Keratinocyte (primary cell): ENCODE results near the gene METTL1. TPM values are rescaled to one million over a fixed set of nuclear protein-coding genes. Genes with fewer than 3 reads are reported as not detected.

ENCODE experiments used
- DNase-seq: peaks from one replicate; pipeline ENCODE4 v3.0.0-alpha.2; 2011; ENCODE audit warnings: low read depth, missing footprints, low spot score
- FAIRE-seq: peaks from 2 replicates; lab custom pipeline; 2011; peaks lifted over from hg19 to GRCh38; lab: Jason Lieb, UNC
- H2AFZ ChIP-seq: 2 replicates; pipeline ENCODE4 v1.6.0; 2012; ENCODE audit warnings: low read length, control low read depth, inconsistent platforms; ENCODE audit not compliant: control insufficient read depth
- H3K27ac ChIP-seq: 2 replicates; pipeline ENCODE4 v1.5.1; 2011; ENCODE audit warnings: low read length; ENCODE audit not compliant: control insufficient read depth, insufficient read depth
- H3K27me3 ChIP-seq: 3 replicates; pipeline ENCODE4 v1.6.0; 2011; ENCODE audit warnings: low read length; ENCODE audit not compliant: control insufficient read depth, insufficient read depth; ENCODE audit errors: extremely low read depth
- H3K36me3 ChIP-seq, 2 experiments: 2 replicates in 1 of 2; 3 replicates in 1 of 2; pipeline ENCODE4 v1.5.1; 2011; ENCODE audit warnings: low read length in 2 of 2, mild to moderate bottlenecking in 1 of 2; ENCODE audit not compliant: control insufficient read depth in 2 of 2, insufficient read depth in 2 of 2; ENCODE audit errors: extremely low read depth in 1 of 2
- H3K4me1 ChIP-seq: 3 replicates; pipeline ENCODE4 v1.5.1; 2011; ENCODE audit warnings: low read length; ENCODE audit not compliant: control insufficient read depth, insufficient read depth; ENCODE audit errors: extremely low read depth
- H3K4me2 ChIP-seq: 3 replicates; pipeline ENCODE4 v1.6.0; 2011; ENCODE audit warnings: low read depth, low read length; ENCODE audit not compliant: control insufficient read depth, insufficient read depth; ENCODE audit errors: extremely low read depth
- H3K4me3 ChIP-seq, 3 experiments: fragments of 200-600 bp in 1 of 3; sonication (generic) in 1 of 3; 2 replicates in 2 of 3; 3 replicates in 1 of 3; pipeline ENCODE4 v1.5.1; 2011 to 2016; ENCODE audit warnings: low read length in 3 of 3, mild to moderate bottlenecking in 3 of 3, control low read depth in 2 of 3, inconsistent platforms in 1 of 3, low read depth in 1 of 3, mixed read lengths in 1 of 3, mixed run types in 1 of 3, moderate library complexity in 1 of 3; ENCODE audit not compliant: control insufficient read depth in 2 of 3, insufficient read depth in 2 of 3; ENCODE audit errors: extremely low read depth in 1 of 3
- H3K79me2 ChIP-seq: 2 replicates; pipeline ENCODE4 v1.6.0; 2012; ENCODE audit warnings: low read length; ENCODE audit not compliant: control insufficient read depth, insufficient read depth
- H3K9ac ChIP-seq: 3 replicates; pipeline ENCODE4 v1.6.0; 2011; ENCODE audit warnings: low read length; ENCODE audit not compliant: control insufficient read depth, insufficient read depth; ENCODE audit errors: extremely low read depth
- H3K9me1 ChIP-seq: 3 replicates; pipeline ENCODE4 v1.6.0; 2011; ENCODE audit warnings: low read length; ENCODE audit not compliant: control insufficient read depth, insufficient read depth; ENCODE audit errors: extremely low read depth
- H3K9me3 ChIP-seq: 2 replicates; pipeline ENCODE4 v1.5.1; 2012; ENCODE audit warnings: low read depth, low read length; ENCODE audit not compliant: control insufficient read depth
- H4K20me1 ChIP-seq: 3 replicates; pipeline ENCODE4 v1.6.0; 2011; ENCODE audit warnings: low read length; ENCODE audit not compliant: control insufficient read depth, insufficient read depth; ENCODE audit errors: extremely low read depth
- EZH2 ChIP-seq: IDR thresholded peaks from one replicate; pipeline ENCODE4 v1.6.1; 2012; ENCODE audit warnings: inconsistent platforms, mild to moderate bottlenecking, low read length, moderate library complexity
- dilution Hi-C: fragments of 300-500 bp; cut with MboI; formaldehyde crosslinking; loops from one replicate; pipeline ENCODE4 v1.7.0; 2020; ENCODE audit warnings: low sequenced_read_pairs; ENCODE audit not compliant: extremely low pct_ligation_motif_present
- polyA plus RNA-seq, 5 experiments: library from polyadenylated mRNA; depleted of rRNA in 3 of 5; stranded (reverse) in 3 of 5; stranded (forward) in 1 of 5; unstranded in 1 of 5; fragments of >200 nt; gene quantifications; 1 replicate in 1 of 5; 2 replicates in 3 of 5; 3 replicates in 1 of 5; pipeline versions ENCODE4 v1.2.1 to v1.2.3, GENCODE V29; 2011 to 2012; ENCODE audit warnings: missing spikeins in 2 of 5, low read depth in 1 of 5, low replicate concordance in 1 of 5
- small RNA-seq, 3 experiments: library from RNA; depleted of rRNA; stranded (forward); fragments of <200 nt; gene quantifications; one replicate each; pipeline ENCODE3, GENCODE V24; 2012; ENCODE audit warnings: low read depth in 3 of 3, low replicate concordance in 1 of 3; ENCODE audit not compliant: insufficient read length in 3 of 3
- TF ChIP-seq, protein P1 (sequence below), 3 experiments: IDR thresholded peaks in 1 of 3; conservative IDR thresholded peaks in 1 of 3; optimal IDR thresholded peaks in 1 of 3; 2 replicates in 2 of 3; 3 replicates in 1 of 3; pipeline versions ENCODE3 to v1.5.1; 2011; ENCODE audit warnings: low read length in 3 of 3, mild to moderate bottlenecking in 3 of 3, moderate library complexity in 2 of 3, control low read depth in 1 of 3, inconsistent platforms in 1 of 3; ENCODE audit not compliant: insufficient read depth in 2 of 3; ENCODE audit errors: extremely low read depth in 1 of 3

Gene METTL1
- polyA plus RNA-seq, 1 donor (not counting 4 experiments of a cell fraction or from before 2014, with no cell fraction given) = 24.5 TPM

DNA sequence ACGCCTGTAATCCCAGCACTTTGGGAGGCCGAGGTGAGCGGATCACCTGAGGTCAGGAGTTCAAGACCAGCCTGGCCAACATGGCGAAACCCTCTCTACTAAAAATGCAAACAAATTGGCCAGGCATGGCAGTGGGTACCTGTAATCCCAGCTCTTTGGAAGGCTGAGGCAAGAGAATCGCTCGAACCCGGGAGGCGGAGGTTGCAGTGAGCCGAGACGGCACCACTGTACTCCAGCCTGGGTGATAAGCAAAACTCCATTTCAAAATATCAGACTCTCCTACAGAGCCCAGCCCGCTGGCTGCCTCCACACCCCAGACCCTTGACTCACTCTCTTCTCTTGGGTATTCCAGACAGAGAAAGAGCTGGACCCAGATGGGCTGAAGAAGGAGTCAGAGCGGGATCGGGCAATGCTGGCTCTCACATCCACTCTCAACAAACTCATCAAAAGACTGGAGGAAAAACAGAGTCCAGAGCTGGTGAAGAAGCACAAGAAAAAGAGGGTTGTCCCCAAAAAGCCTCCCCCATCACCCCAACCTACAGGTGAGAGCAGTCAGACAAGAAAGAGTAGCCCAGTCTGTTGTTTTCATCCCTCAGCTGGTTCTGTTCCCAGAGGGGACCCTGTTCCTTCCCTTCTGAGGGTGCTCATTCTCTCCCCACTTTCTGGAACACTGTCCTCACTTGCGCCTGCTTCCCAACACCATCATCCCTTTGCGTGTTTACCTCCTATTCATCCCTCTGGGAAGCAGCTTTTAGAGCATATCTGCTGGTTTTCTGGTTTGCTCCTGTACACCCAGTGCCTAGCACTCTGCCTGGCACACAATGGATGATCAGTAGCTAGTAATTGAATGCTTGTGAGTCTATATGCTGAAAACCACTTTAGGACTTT, 53.0 kb downstream of the METTL1 start:
- Histone ChIP-seq H3K9me1 (no peaks in the 10 kb centered on the region), H3K27ac (no peak overlapping the region), H3K4me1 (no peaks in the 10 kb centered on the region), H3K27me3 (no peaks in the 10 kb centered on the region), H3K36me3 (peaks cover 5 to 16% of the 10 kb centered on the region in 2 experiments), H3K4me3 (no peak overlapping the region), H3K4me2 (no peak overlapping the region), H2AFZ (no peak overlapping the region), H4K20me1 (no peaks in the 10 kb centered on the region), H3K9me3 (no peaks in the 10 kb centered on the region), H3K79me2 (no peaks in the 10 kb centered on the region), H3K9ac (no peak overlapping the region)
- TF ChIP-seq EZH2 = no peak
- TF ChIP-seq, protein P1, sequence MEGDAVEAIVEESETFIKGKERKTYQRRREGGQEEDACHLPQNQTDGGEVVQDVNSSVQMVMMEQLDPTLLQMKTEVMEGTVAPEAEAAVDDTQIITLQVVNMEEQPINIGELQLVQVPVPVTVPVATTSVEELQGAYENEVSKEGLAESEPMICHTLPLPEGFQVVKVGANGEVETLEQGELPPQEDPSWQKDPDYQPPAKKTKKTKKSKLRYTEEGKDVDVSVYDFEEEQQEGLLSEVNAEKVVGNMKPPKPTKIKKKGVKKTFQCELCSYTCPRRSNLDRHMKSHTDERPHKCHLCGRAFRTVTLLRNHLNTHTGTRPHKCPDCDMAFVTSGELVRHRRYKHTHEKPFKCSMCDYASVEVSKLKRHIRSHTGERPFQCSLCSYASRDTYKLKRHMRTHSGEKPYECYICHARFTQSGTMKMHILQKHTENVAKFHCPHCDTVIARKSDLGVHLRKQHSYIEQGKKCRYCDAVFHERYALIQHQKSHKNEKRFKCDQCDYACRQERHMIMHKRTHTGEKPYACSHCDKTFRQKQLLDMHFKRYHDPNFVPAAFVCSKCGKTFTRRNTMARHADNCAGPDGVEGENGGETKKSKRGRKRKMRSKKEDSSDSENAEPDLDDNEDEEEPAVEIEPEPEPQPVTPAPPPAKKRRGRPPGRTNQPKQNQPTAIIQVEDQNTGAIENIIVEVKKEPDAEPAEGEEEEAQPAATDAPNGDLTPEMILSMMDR (optimal IDR thresholded peaks at IDR 0.05 in 1 of 3, IDR thresholded peaks at IDR 0.05 in 1 of 3, conservative IDR thresholded peaks at IDR 0.05 in 1 of 3; ENCODE audit: extremely low read depth in 1 of 3, insufficient read depth in 2 of 3, low read length in 3 of 3) = no peak
- dilution Hi-C loops = no loop called here
- no peak for DNase-seq
- no peak for FAIRE-seq

Small RNA genes lying within 50 kb of the gene (small RNA-seq; reads per million reads assigned to genes)
- 0 reads per million in 3 experiments for gene RNU6-1083P

Other genes with a start within 250 kb of the METTL1 start
- gene MBD6, start 249.3 kb downstream of the METTL1 start, polyA plus RNA-seq = 1.8 to 5.4 TPM (median 2.2 TPM) in 3 replicates
- 109 to 158 TPM (median 132 TPM) in 3 replicates for gene DCTN2, start 224.9 kb downstream of the METTL1 start, polyA plus RNA-seq
- 0.01 to 0.10 TPM (median 0.05 TPM) in 3 replicates for gene KIF5A, start 222.1 kb downstream of the METTL1 start, polyA plus RNA-seq
- gene PIP4K2C, start 180.9 kb downstream of the METTL1 start, polyA plus RNA-seq = 73.5 to 109 TPM (median 93.6 TPM) in 3 replicates
- gene DTX3, start 167.3 kb downstream of the METTL1 start, polyA plus RNA-seq = 2.6 to 5.4 TPM (median 3.5 TPM) in 3 replicates
- gene ARHGEF25, start 160.7 kb downstream of the METTL1 start, polyA plus RNA-seq = 0.12 to 0.26 TPM (median 0.26 TPM) in 3 replicates
- 0.08 to 0.37 TPM (median 0.08 TPM) in 3 replicates for gene B4GALNT1, start 138.9 kb downstream of the METTL1 start, polyA plus RNA-seq
- gene OS9, start 78.0 kb downstream of the METTL1 start, polyA plus RNA-seq = 82.2 to 96.9 TPM (median 95.1 TPM) in 3 replicates
- gene AGAP2, start 33.4 kb downstream of the METTL1 start, polyA plus RNA-seq = 0.13 to 0.18 TPM (median 0.15 TPM) in 3 replicates
- gene TSPAN31, start 27.1 kb downstream of the METTL1 start, polyA plus RNA-seq = 37.4 to 47.7 TPM (median 40.6 TPM) in 3 replicates
- 146 to 176 TPM (median 153 TPM) in 3 replicates for gene CDK4, start 19.8 kb downstream of the METTL1 start, polyA plus RNA-seq
- 10.9 to 17.0 TPM (median 12.4 TPM) in 3 replicates for gene MARCHF9, start 17.0 kb downstream of the METTL1 start, polyA plus RNA-seq
- 19.0 to 40.5 TPM (median 33.6 TPM) in 3 replicates for gene CYP27B1, start 5.0 kb downstream of the METTL1 start, polyA plus RNA-seq
- gene EEF1AKMT3, start 509 bp upstream of the METTL1 start, polyA plus RNA-seq = 5.4 to 7.7 TPM (median 6.5 TPM) in 3 replicates
- 20.4 to 30.5 TPM (median 21.0 TPM) in 3 replicates for gene TSFM, start 10.7 kb upstream of the METTL1 start, polyA plus RNA-seq
- gene AVIL, start 46.6 kb upstream of the METTL1 start, polyA plus RNA-seq = 0.27 to 1.3 TPM (median 1.3 TPM) in 3 replicates
- gene CTDSP2, start 74.6 kb upstream of the METTL1 start, polyA plus RNA-seq = 39.0 to 75.0 TPM (median 54.6 TPM) in 3 replicates
- gene ATP23, start 169.5 kb upstream of the METTL1 start, polyA plus RNA-seq = 8.3 to 12.2 TPM (median 8.7 TPM) in 3 replicates